ENCODE measurements around the gene CLN5. TPM values are rescaled to one million over a fixed set of nuclear protein-coding genes. Genes with fewer than 3 reads are reported as not detected.
"Not testable (repeated sequence)": the region's sequence is repeated elsewhere in the genome, so short reads cannot be mapped to it uniquely, and the experiment has no call there.

The CLN5 gene
- polyA plus RNA-seq (ENCODE audit: low read depth in 6 of 6), result 10 to 100 TPM; 20.2 to 30.9 (median 25.4) TPM

DNA sequence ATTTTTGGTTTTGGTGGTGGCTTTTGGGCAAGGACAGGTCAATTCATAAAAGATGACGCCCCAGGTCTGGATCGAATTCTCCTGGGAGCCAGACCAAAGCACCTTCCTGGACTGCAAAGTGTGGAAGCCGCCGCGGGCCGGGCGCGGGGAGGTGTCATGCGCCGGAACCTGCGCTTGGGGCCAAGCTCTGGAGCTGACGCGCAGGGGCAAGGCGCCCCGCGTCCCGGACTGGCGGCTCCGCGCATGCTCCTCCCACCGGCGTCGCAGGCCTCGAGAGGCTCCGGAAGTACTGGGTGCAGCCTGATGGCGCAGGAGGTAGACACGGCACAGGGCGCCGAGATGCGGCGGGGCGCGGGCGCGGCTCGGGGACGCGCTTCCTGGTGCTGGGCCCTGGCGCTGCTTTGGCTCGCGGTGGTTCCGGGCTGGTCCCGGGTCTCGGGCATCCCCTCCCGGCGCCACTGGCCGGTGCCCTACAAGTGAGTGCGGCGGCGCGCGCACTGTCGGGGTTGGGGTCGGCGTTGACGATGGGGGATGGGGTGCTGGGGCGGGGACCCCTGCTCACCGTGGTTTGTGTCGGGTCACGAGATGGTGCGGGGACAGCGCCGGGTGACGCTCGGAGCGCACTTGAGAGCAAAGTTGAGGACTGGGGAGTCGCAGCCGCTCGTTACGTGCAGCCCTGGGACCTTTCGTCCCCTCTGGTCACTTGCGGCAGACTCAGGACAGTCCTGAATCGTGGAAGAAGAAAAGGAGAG, at the start of gene CLN5:
Gene CLN5 (plus strand): TSS at position 286 of the 752 bp plus-strand sequence. CDS start 18 bp downstream, at position 304.
- Mint-ChIP-seq H3K36me3 (peaks cover 0 to 8% of the 10 kb centered on the region in 2 donors), H3K4me3 (peak within 1 kb of the TSS; percentile 89 to 99 (median 97)), H3K4me1 (peaks cover 30 to 35% (median 31%) of the 10 kb centered on the region in 3 donors), H3K9me3 (no peaks in the 10 kb centered on the region), H3K27me3 (peaks cover 0 to 4% (median under 1%) of the 10 kb centered on the region in 3 donors), H3K27ac (peak within 1 kb of the TSS; percentile 97 to 100 (median 99))
- DNase-seq (peak; percentile 97), ATAC-seq (ENCODE audit: low read depth in 2 of 2) (peak; percentile 90 to 91)

DNA sequence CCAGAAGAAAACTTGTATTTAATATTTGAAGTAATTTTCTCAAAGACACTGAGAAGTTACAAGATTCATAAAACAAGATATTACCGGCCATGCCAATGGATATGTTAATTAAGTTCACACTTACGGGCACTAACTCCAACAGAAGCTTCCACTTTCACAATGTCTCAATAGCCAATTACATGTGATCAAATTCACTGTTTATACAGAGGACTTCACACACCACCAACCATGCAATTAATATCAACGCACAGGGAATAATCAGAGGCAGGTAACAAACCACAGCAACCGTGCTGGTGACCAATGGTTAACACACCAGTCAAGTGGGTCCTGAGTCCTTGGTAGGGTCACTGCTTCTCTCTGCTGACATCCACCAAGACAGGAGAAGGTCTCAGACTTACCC, 49.5 kb upstream of the CLN5 start:
- Mint-ChIP-seq H3K4me3 (no peak overlapping the region), H3K27me3 (peaks cover 0 to 8% (median 3%) of the 10 kb centered on the region in 3 donors), H3K4me1 (no peaks in the 10 kb centered on the region), H3K9me3 (peaks cover 0 to 10% (median 5%) of the 10 kb centered on the region in 7 donors), H3K27ac (no peak overlapping the region), H3K36me3 (no peaks in the 10 kb centered on the region)
- DNase-seq (no peak), ATAC-seq (ENCODE audit: low read depth in 2 of 2) (peak in 1 of 2 donors; percentile 42)

DNA sequence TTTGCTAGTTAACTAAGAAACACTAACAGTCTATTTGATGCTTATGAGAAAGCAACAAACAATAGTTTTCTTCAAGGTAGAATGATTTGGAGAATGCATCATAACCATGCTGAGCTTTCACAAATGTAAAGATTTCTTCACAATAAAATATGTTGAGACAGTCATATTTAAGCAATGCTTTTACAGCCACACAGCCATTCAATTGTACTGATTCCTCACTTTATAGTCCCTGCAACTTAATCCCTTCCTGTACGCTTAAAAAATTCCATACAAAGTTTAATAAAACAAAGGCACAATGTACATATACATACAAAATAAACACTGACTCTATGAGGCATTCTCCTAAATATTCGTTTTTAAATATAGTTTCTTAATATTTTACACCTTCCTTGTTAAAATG, 48.2 kb upstream of the CLN5 start:
- Mint-ChIP-seq H3K4me3 (no peak overlapping the region), H3K36me3 (no peaks in the 10 kb centered on the region), H3K9me3 (peaks cover 0 to 10% (median 5%) of the 10 kb centered on the region in 7 donors), H3K4me1 (no peaks in the 10 kb centered on the region), H3K27me3 (peaks cover 0 to 8% (median 3%) of the 10 kb centered on the region in 3 donors), H3K27ac (peak overlapping the region in 1 of 6 donors; percentile 71)
- ATAC-seq (ENCODE audit: low read depth in 2 of 2) (no peak), DNase-seq (no peak)

DNA sequence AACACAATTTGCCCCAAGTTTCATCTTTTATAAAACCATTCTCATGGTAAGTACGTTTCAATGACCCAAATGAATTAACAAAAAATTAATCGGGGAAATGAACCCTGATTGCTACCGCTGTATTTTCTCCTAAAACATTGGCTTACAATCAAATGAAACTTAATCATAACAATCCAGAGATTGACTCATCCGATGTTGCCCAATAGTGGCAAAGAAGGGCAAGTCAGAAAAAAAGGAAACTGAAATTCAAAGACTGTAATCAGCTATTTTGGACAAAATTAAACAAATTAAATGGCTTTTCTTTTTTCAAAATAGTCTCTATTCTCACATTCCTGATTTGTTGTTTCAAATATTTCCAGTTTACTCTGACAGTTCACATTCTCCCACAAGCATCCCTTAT, 47.4 kb upstream of the CLN5 start:
- Mint-ChIP-seq H3K9me3 (peaks cover 0 to 10% (median 5%) of the 10 kb centered on the region in 7 donors), H3K36me3 (no peaks in the 10 kb centered on the region), H3K27me3 (peaks cover 0 to 8% (median 3%) of the 10 kb centered on the region in 3 donors), H3K27ac (no peak overlapping the region), H3K4me3 (no peak overlapping the region), H3K4me1 (no peaks in the 10 kb centered on the region)
- ATAC-seq (ENCODE audit: low read depth in 2 of 2), result no peak
- DNase-seq, result no peak

DNA sequence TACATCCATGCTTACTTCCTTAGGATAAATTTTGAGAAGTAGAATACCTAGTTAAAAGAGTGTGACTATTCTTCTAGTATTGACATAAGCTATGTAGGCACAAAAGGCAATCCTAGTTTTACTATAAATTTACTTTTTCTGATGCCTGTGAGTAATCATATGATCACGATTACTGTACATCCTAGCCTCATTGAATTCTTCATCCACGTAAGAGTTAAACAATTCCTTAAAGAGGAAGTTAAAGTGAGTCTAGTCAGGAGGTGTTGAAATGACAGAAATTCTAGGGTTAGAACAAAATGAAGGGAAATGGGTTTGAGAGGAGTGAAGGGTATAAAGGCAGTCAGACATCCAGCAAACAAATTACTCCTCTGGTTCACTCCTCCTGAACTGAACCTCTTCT, 43.7 kb upstream of the CLN5 start, which contains the start of gene ACOD1:
Gene ACOD1 (plus strand): TSS at position 363 of the 400 bp plus-strand sequence. CDS start 48 bp downstream, outside the sequence.
- peaks cover 0 to 10% (median 5%) of the 10 kb centered on the region in 7 donors for H3K9me3 Mint-ChIP-seq
- no peaks in the 10 kb centered on the region for H3K36me3 Mint-ChIP-seq
- no peak within 1 kb of the TSS for H3K4me3 Mint-ChIP-seq
- peak within 1 kb of the TSS in 1 of 6 donors; percentile 1 for H3K27ac Mint-ChIP-seq
- no peak for ATAC-seq (ENCODE audit: low read depth in 2 of 2)
- no peaks in the 10 kb centered on the region for H3K4me1 Mint-ChIP-seq
- no peak for DNase-seq
- peaks cover 6 to 18% (median 10%) of the 10 kb centered on the region in 3 donors for H3K27me3 Mint-ChIP-seq

DNA sequence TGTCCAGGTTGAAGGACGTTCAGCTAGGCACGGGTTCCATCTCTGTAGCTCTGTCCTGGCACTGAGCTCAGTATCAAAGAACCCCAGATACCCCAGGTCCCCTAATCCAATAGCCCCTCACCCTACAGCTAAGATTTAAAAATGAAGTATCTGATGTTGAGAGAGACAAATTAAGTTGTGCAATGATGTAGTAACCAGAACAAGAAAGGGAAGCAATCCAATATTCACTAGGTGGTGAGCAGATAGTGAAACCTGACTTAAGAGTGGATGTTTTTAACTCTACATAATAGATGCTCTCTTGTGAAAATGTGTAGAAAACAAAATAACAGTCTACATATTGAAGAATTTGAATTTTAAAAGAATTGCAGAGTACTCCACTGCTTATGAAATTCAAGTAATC, 41.8 kb upstream of the CLN5 start:
- Mint-ChIP-seq H3K27ac (no peak overlapping the region), H3K4me3 (no peak overlapping the region), H3K4me1 (no peaks in the 10 kb centered on the region), H3K36me3 (no peaks in the 10 kb centered on the region), H3K27me3 (peaks cover 6 to 24% (median 10%) of the 10 kb centered on the region in 3 donors), H3K9me3 (peaks cover 0 to 10% (median 5%) of the 10 kb centered on the region in 7 donors)
- ATAC-seq (ENCODE audit: low read depth in 2 of 2) (no peak), DNase-seq (no peak)

DNA sequence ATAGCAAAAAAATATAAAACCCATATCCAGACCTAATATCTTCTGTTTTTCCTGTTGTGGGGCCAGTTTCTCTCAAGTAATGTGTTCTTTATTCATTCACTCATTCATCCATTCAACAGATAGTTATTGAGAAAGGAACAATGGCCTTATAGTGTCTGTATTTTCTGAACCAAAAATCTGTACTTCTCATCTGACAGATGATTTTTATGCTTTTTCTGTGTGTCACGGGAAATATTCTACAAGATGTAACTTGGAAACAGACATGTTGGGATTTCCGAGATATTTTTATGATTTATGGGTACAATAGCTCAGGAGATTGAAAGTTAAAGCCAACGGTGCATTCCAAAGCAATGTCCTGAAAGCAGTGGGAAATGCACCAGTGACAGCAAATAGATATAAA, 37.9 kb upstream of the CLN5 start:
- Mint-ChIP-seq H3K4me3 (no peak overlapping the region), H3K36me3 (no peaks in the 10 kb centered on the region), H3K4me1 (no peaks in the 10 kb centered on the region)

DNA sequence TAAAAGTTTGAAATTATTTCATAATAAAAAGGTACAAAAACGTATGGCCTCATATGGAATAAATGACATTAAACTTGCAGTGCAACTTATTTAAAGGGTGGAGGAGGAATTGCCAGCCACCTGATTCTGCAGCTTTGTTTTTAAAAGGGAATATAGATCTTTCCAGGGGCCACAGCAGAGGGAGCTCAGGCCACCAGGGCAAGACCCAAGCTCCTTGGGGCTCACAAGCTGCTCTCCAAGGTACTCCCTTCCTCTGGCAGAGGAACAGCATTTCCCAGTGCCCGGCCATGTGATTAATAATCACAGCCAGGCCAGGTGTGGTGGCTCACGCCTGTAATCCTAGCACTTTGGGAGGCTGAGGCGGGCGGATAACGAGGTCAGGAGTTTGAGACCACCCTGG, 37.3 kb upstream of the CLN5 start:
- H3K9me3 Mint-ChIP-seq, result peaks cover 0 to 20% (median 16%) of the 10 kb centered on the region in 7 donors
- peaks cover 6 to 28% (median 22%) of the 10 kb centered on the region in 3 donors for H3K27me3 Mint-ChIP-seq
- ATAC-seq (ENCODE audit: low read depth in 2 of 2) (no peak), DNase-seq (no peak)
- no peak overlapping the region for H3K27ac Mint-ChIP-seq
- H3K36me3 Mint-ChIP-seq, result no peaks in the 10 kb centered on the region
- H3K4me3 Mint-ChIP-seq, result no peak overlapping the region
- no peaks in the 10 kb centered on the region for H3K4me1 Mint-ChIP-seq

More for the DNA sequence above, 37.9 kb upstream of the CLN5 start:
- no peak for DNase-seq
- ATAC-seq (ENCODE audit: low read depth in 2 of 2), result no peak
- Mint-ChIP-seq H3K27ac (no peak overlapping the region), H3K27me3 (peaks cover 6 to 28% (median 22%) of the 10 kb centered on the region in 3 donors), H3K9me3 (peaks cover 0 to 16% (median 10%) of the 10 kb centered on the region in 7 donors)

DNA sequence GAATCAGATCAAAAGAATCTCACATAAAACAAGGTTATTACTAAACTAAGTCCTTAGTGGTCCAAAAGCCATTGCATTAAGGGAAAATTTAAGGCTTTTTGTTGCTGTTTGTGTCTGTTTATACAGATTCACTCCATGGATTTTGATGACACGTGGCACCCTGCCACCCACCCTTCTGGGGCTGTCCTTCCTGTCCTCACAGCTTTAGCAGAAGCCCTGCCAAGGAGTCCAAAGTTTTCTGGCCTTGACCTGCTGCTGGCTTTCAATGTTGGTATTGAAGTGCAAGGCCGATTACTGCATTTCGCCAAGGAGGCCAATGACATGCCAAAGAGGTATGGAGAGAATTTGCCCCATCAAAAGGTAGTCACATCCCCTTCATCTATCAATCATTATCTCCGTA, 36.7 kb upstream of the CLN5 start:
- no peak overlapping the region for H3K27ac Mint-ChIP-seq
- H3K27me3 Mint-ChIP-seq, result peaks cover 6 to 28% (median 22%) of the 10 kb centered on the region in 3 donors
- peaks cover 0 to 2% of the 10 kb centered on the region in 2 donors for H3K36me3 Mint-ChIP-seq
- peaks cover 0 to 23% (median 19%) of the 10 kb centered on the region in 7 donors for H3K9me3 Mint-ChIP-seq
- DNase-seq, result no peak
- no peak for ATAC-seq (ENCODE audit: low read depth in 2 of 2)
- no peak overlapping the region for H3K4me3 Mint-ChIP-seq
- H3K4me1 Mint-ChIP-seq, result no peaks in the 10 kb centered on the region

DNA sequence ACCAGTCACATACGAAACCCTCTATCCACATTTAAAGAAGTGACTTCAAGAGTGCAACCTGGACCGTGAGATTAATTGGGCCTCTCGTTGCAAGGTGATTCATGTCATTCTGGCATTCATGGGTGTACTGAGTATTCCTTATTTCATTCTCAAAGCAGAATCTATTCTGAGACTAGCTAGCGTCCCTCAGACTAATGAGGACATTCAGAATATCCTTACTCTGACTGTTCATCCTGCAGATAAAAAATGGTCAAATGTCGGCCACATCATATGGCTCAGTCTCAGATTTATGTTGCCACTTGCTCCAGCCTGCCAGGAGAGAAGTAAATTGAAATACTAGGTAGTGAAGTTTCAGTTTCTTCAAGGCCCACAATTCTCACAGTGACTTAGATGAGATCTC, 36.2 kb upstream of the CLN5 start:
- no peak for ATAC-seq (ENCODE audit: low read depth in 2 of 2)
- H3K4me1 Mint-ChIP-seq, result no peaks in the 10 kb centered on the region
- H3K36me3 Mint-ChIP-seq, result peaks cover 0 to 7% of the 10 kb centered on the region in 2 donors
- peaks cover 4 to 26% (median 18%) of the 10 kb centered on the region in 3 donors for H3K27me3 Mint-ChIP-seq
- no peak for DNase-seq
- no peak overlapping the region for H3K4me3 Mint-ChIP-seq
- no peak overlapping the region for H3K27ac Mint-ChIP-seq
- H3K9me3 Mint-ChIP-seq, result peaks cover 4 to 28% (median 24%) of the 10 kb centered on the region in 7 donors

DNA sequence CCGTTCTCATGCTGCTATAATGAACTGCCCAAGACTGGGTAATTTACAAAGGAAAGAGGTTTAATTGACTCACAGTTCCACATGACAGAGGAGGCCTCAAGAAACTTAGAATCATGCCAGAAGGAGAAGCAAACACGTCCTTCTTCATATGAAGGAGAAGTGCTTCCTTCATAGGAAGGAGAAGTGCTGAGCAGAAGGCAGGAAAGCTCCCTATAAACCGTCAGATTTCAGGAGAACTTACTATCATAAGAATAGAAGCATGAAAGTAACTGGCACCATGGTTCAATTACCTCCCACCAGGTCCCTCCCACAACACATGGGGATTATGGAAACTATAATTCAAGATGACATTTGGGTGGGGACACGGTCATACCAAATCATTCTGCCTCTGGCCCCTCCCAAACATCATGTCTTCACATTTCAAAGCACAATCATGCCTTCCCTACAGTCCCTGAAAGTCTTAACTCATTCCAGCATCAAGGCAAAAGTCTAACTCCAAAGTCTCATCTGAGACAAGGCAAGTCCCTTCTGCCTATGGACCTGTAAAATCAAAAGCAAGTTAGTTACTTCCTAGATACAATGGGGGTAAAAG, 32.9 kb upstream of the CLN5 start:
- H3K9me3 Mint-ChIP-seq, result peaks cover 6 to 43% (median 34%) of the 10 kb centered on the region in 7 donors

DNA sequence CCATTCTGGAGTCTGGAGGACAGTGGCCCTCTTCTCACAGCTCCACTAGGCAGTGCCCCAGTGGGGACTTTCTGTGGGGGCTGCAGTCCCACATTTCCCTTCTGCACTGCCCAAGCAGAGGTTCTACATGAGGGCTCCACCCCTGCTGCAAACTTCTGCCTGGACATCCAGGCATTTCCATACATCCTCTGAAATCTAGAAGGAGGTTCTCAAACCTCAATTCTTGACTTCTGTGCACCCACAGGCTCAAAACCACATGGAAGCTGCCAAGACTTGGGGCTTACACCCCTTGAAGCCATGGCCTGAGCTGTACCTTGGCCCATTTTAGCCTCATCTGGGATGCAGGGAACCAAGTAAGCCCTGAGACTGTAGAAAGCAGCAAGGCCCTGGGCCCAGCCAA, 32.1 kb upstream of the CLN5 start:
- not testable (repeated sequence) for DNase-seq; H3K4me3 Mint-ChIP-seq; ATAC-seq (ENCODE audit: low read depth in 2 of 2); H3K4me1 Mint-ChIP-seq; H3K27ac Mint-ChIP-seq
- Mint-ChIP-seq H3K9me3 (peaks cover 6 to 43% (median 34%) of the 10 kb centered on the region in 7 donors), H3K36me3 (peaks cover 0 to 15% of the 10 kb centered on the region in 2 donors), H3K27me3 (peaks cover 0 to 15% (median 12%) of the 10 kb centered on the region in 3 donors)

More for the DNA sequence above, 32.9 kb upstream of the CLN5 start:
- no peak overlapping the region for H3K27ac Mint-ChIP-seq
- no peak overlapping the region for H3K4me3 Mint-ChIP-seq
- peaks cover 0 to 15% of the 10 kb centered on the region in 2 donors for H3K36me3 Mint-ChIP-seq
- no peaks in the 10 kb centered on the region for H3K4me1 Mint-ChIP-seq
- DNase-seq (no peak), ATAC-seq (ENCODE audit: low read depth in 2 of 2) (no peak)
- H3K27me3 Mint-ChIP-seq, result peaks cover 0 to 12% (median 12%) of the 10 kb centered on the region in 3 donors

DNA sequence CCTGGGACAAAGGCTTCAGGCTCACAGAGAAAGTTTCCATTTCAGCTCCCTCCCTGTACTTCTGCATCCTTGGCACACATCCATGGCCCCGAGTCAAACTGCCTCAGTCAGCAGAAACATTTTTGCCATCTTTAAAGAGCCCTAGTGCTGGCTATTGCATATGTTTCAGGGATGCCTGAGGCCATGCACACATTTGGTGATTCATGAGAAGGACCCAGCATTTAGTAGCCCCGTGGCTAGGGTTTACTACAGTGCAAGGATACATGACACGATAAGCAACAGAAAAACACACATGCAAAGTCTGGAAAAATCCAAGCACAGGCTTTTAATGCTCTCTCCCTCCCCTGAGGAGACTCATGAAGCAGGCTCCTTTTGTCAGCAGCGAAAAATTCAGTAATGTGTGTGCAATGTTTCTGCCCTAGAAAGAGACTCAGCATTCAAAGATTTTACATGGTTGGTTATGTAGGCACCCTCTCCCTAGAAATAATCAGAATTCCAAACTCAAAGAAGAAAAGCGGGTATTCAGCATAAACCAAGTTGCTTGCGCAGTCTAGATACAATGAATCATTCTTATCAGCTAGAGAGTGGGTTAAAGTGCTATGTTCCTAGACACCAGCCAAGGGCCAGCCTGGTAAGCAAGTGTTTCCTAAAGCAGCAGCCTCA, 26.0 kb upstream of the CLN5 start:
- H3K27me3 Mint-ChIP-seq, result peaks cover 24 to 34% (median 24%) of the 10 kb centered on the region in 3 donors
- no peak overlapping the region for H3K4me3 Mint-ChIP-seq
- H3K27ac Mint-ChIP-seq, result peak overlapping the region in 1 of 6 donors; percentile 59
- H3K4me1 Mint-ChIP-seq, result no peaks in the 10 kb centered on the region
- no peak for DNase-seq
- ATAC-seq (ENCODE audit: low read depth in 2 of 2), result no peak
- peaks cover under 1 to 12% (median 6%) of the 10 kb centered on the region in 7 donors for H3K9me3 Mint-ChIP-seq
- H3K36me3 Mint-ChIP-seq, result peaks cover 0 to 6% of the 10 kb centered on the region in 2 donors
